SU-DHL-6 (cell line): Measurements from ENCODE around the gene VGLL3.

ENCODE experiments used
- CTCF ChIP-seq: fragments of 200-600 bp; sonication (generic); IDR thresholded peaks from one replicate; pipeline ENCODE4 v1.5.1; 2017; ENCODE audit warnings: antibody characterized with exemption, mild to moderate bottlenecking, low read length, moderate library complexity; ENCODE audit not compliant: insufficient read depth, poor library complexity, severe bottlenecking
- EZH2phosphoT487 ChIP-seq: fragments of 200-600 bp; sonication (generic), shearing (Covaris generic); conservative IDR thresholded peaks from 2 replicates; pipeline ENCODE4 v1.6.1; 2018; ENCODE audit warnings: mild to moderate bottlenecking, antibody characterized with exemption, low read length, moderate library complexity, mixed read lengths

- TF ChIP-seq CTCF = no peak
- TF ChIP-seq EZH2phosphoT487 = no peak
Measured at GRCh38 chr3:87036671-87037070, 45.7 kb upstream of the VGLL3 start.
